Suprapubic skin (tissue), 4 donors: ENCODE results near the gene CAMSAP3. TPM values are rescaled to one million over a fixed set of nuclear protein-coding genes. Genes with fewer than 3 reads are reported as not detected.

ENCODE experiments used
- DNase-seq, 2 donors: peaks; one replicate each; pipeline ENCODE4 v3.0.0-alpha.2; 2019; ENCODE audit warnings: low spot score in 2 of 2
- H3K27ac ChIP-seq: fragments of 200-600 bp; sonication (generic); one replicate; pipeline ENCODE4 v1.5.1; 2019
- H3K27me3 ChIP-seq: fragments of 200-600 bp; sonication (generic); one replicate; pipeline ENCODE4 v1.5.1; 2019
- H3K36me3 ChIP-seq: fragments of 200-600 bp; sonication (generic); one replicate; pipeline ENCODE4 v1.5.1; 2019
- H3K4me1 ChIP-seq: fragments of 200-600 bp; sonication (generic); one replicate; pipeline ENCODE4 v1.5.1; 2019
- H3K4me3 ChIP-seq: fragments of 200-600 bp; sonication (generic); one replicate; pipeline ENCODE4 v1.5.1; 2019; ENCODE audit warnings: mild to moderate bottlenecking
- H3K9me3 ChIP-seq: fragments of 200-600 bp; sonication (generic); one replicate; pipeline ENCODE4 v1.5.1; 2019
- EP300 ChIP-seq: sonication (generic); formaldehyde crosslinking; IDR thresholded peaks from one replicate; pipeline ENCODE4 v1.6.1; 2017; ENCODE audit warnings: antibody characterized with exemption
- POLR2A ChIP-seq, 2 donors: fragments of 450-650 bp; IDR thresholded peaks; one replicate each; pipeline ENCODE4 v1.6.1; 2017; ENCODE audit warnings: antibody characterized with exemption in 2 of 2, mild to moderate bottlenecking in 2 of 2, moderate library complexity in 2 of 2
- POLR2AphosphoS5 ChIP-seq, 3 donors: sonication (generic); formaldehyde crosslinking; IDR thresholded peaks; one replicate each; pipeline ENCODE4 v1.6.1; 2017; ENCODE audit warnings: antibody characterized with exemption in 3 of 3
- WGBS: methylation state at CpG from one replicate; pipeline ENCODE4 v1.1.5; 2018; 5-methylcytosine and 5-hydroxymethylcytosine counted together
- total RNA-seq, 4 donors: library from RNA; depleted of rRNA; stranded (reverse); fragments of >200 nt; gene quantifications; one replicate each; pipeline ENCODE4 v1.1.0, GENCODE V29; 2016
- TF ChIP-seq, protein P1 (sequence below), 2 donors: fragments of 200-600 bp in 1 of 2; fragments of 450-650 bp in 1 of 2; sonication (generic) in 1 of 2; IDR thresholded peaks; one replicate each; pipeline ENCODE4 v1.5.1; 2016 to 2019; ENCODE audit warnings: antibody characterized with exemption in 2 of 2, mild to moderate bottlenecking in 1 of 2, moderate library complexity in 1 of 2

Gene CAMSAP3
- 10 to 100 TPM; 60.5 to 82.7 (median 63.9) TPM for total RNA-seq

GRCh38 chr19:7595466-7596133 lies at the start of gene CAMSAP3:
TSS of gene CAMSAP3 (plus strand) at chr19:7595863. CDS start at chr19:7596003, 140 bp downstream.
- no peaks in the 10 kb centered on the region for H3K36me3 ChIP-seq
- WGBS, result 0% methylated on average over 8 of the region's 78 CpGs
- DNase-seq, result no peak
- H3K4me1 ChIP-seq, result peaks cover 15% of the 10 kb centered on the region
- TF ChIP-seq, protein P1, sequence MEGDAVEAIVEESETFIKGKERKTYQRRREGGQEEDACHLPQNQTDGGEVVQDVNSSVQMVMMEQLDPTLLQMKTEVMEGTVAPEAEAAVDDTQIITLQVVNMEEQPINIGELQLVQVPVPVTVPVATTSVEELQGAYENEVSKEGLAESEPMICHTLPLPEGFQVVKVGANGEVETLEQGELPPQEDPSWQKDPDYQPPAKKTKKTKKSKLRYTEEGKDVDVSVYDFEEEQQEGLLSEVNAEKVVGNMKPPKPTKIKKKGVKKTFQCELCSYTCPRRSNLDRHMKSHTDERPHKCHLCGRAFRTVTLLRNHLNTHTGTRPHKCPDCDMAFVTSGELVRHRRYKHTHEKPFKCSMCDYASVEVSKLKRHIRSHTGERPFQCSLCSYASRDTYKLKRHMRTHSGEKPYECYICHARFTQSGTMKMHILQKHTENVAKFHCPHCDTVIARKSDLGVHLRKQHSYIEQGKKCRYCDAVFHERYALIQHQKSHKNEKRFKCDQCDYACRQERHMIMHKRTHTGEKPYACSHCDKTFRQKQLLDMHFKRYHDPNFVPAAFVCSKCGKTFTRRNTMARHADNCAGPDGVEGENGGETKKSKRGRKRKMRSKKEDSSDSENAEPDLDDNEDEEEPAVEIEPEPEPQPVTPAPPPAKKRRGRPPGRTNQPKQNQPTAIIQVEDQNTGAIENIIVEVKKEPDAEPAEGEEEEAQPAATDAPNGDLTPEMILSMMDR (IDR thresholded peaks at IDR 0.05), result no peak
- TF ChIP-seq POLR2A (IDR thresholded peaks at IDR 0.05) (no peak), POLR2AphosphoS5 (IDR thresholded peaks at IDR 0.05) (no peak)
- peak within 1 kb of the TSS; percentile 64 for H3K27ac ChIP-seq
- H3K4me3 ChIP-seq, result peak within 1 kb of the TSS; percentile 56
- H3K9me3 ChIP-seq, result no peaks in the 10 kb centered on the region
- peaks cover 35% of the 10 kb centered on the region for H3K27me3 ChIP-seq

GRCh38 chr19:7545904-7546303 lies 49.8 kb upstream of the CAMSAP3 start:
- WGBS, result 71% methylated on average over 1 of the region's 1 CpG
- no peaks in the 10 kb centered on the region for H3K9me3 ChIP-seq
- H3K27me3 ChIP-seq, result no peaks in the 10 kb centered on the region
- no peak for DNase-seq
- TF ChIP-seq POLR2A (IDR thresholded peaks at IDR 0.05) (no peak), EP300 (no peak), POLR2AphosphoS5 (IDR thresholded peaks at IDR 0.05) (no peak)
- TF ChIP-seq, protein P1 (IDR thresholded peaks at IDR 0.05), result no peak
- peaks cover 54% of the 10 kb centered on the region for H3K36me3 ChIP-seq
- H3K27ac ChIP-seq, result no peak overlapping the region
- H3K4me3 ChIP-seq, result no peak overlapping the region
- no peaks in the 10 kb centered on the region for H3K4me1 ChIP-seq

- WGBS, result 66% methylated on average over 3 of the region's 3 CpGs
- Histone ChIP-seq H3K36me3 (peaks cover 42% of the 10 kb centered on the region), H3K27ac (no peak overlapping the region), H3K4me3 (no peak overlapping the region), H3K27me3 (no peaks in the 10 kb centered on the region), H3K4me1 (no peaks in the 10 kb centered on the region), H3K9me3 (no peaks in the 10 kb centered on the region)
- TF ChIP-seq POLR2A (IDR thresholded peaks at IDR 0.05) (no peak), POLR2AphosphoS5 (IDR thresholded peaks at IDR 0.05) (no peak), EP300 (no peak)
- TF ChIP-seq, protein P1 (IDR thresholded peaks at IDR 0.05), result no peak
- DNase-seq, result no peak
Measured at GRCh38 chr19:7547159-7547558, 48.5 kb upstream of the CAMSAP3 start.

DNA sequence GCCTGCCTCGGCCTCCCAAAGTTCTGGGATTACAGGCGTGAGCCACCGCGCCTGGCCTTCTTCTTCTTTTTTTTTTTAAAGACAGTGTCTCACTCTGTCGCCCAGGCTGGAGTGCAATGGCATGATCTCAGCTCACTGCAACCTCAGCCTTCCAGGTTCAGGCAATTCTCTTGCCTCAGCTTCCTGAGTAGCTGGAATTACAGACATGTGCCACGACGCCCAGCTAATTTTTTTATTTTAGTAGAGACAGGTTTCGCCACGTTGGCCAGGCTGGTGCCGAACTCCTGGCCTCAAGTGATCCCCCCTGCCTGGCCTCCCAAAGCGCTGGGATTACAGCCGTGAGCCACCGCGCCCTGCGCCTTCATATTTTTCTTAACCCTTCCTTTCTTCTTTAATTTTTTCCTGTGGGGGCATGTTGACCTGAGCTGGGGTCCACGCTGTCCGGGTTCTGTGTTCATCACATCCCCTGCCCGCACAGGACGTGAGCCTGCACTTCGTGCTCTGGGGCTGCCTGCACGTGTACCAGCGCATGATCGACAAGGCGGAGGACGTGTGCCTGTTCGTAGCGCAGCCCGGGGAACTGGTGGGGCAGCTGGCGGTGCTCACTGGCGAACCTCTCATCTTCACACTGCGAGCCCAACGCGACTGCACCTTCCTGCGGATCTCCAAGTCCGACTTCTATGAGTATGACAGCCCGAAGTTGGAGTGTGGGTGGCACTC lies 46.1 kb upstream of the CAMSAP3 start:
- Histone ChIP-seq H3K4me3 (no peak overlapping the region), H3K27ac (no peak overlapping the region), H3K36me3 (peaks cover 40% of the 10 kb centered on the region), H3K9me3 (no peaks in the 10 kb centered on the region), H3K27me3 (no peaks in the 10 kb centered on the region), H3K4me1 (no peaks in the 10 kb centered on the region)
- 94% methylated on average over 36 of the region's 36 CpGs for WGBS
- DNase-seq, result no peak
- TF ChIP-seq POLR2A (IDR thresholded peaks at IDR 0.05), result no peak
- TF ChIP-seq POLR2AphosphoS5 (IDR thresholded peaks at IDR 0.05), result no peak
- TF ChIP-seq, protein P1 (IDR thresholded peaks at IDR 0.05), result no peak
- no peak for TF ChIP-seq EP300

GRCh38 chr19:7550169-7550770 lies 45.4 kb upstream of the CAMSAP3 start:
- Histone ChIP-seq H3K4me1 (no peaks in the 10 kb centered on the region), H3K4me3 (no peak overlapping the region), H3K9me3 (no peaks in the 10 kb centered on the region), H3K27me3 (no peaks in the 10 kb centered on the region), H3K27ac (no peak overlapping the region), H3K36me3 (peaks cover 42% of the 10 kb centered on the region)
- DNase-seq, result peak in 1 of 2 donors; percentile 66
- 94% methylated on average over 18 of the region's 41 CpGs for WGBS
- TF ChIP-seq POLR2AphosphoS5 (IDR thresholded peaks at IDR 0.05), result no peak
- TF ChIP-seq EP300, result no peak
- TF ChIP-seq, protein P1 (IDR thresholded peaks at IDR 0.05), result no peak
- no peak for TF ChIP-seq POLR2A (IDR thresholded peaks at IDR 0.05)
